Measurements from ENCODE around the gene SUN2.

Gene SUN2

GRCh38 chr22:38715176-38715764 lies 40.5 kb downstream of the SUN2 start:
- DNase-seq, result no peak

- DNase-seq, result no peak
Observed at GRCh38 chr22:38713921-38714320, 41.9 kb downstream of the SUN2 start.

- no peak for DNase-seq
Observed at GRCh38 chr22:38712486-38713207, 43.2 kb downstream of the SUN2 start.

- DNase-seq, result no peak
Observed at GRCh38 chr22:38710866-38711265, 44.9 kb downstream of the SUN2 start.

- no peak for DNase-seq
Observed at GRCh38 chr22:38710351-38710750, 45.4 kb downstream of the SUN2 start.

GRCh38 chr22:38709306-38709705 lies 46.5 kb downstream of the SUN2 start:
- no peak for DNase-seq

GRCh38 chr22:38707984-38708383 lies 47.8 kb downstream of the SUN2 start:
- no peak for DNase-seq

GRCh38 chr22:38707346-38707745 lies 48.5 kb downstream of the SUN2 start:
- no peak for DNase-seq

- no peak for DNase-seq
Observed at GRCh38 chr22:38706901-38707195, 49.0 kb downstream of the SUN2 start.

GRCh38 chr22:38706101-38706900 lies 49.5 kb downstream of the SUN2 start:
- peak; percentile 60 for DNase-seq

- DNase-seq, result peak; percentile 100
Observed at GRCh38 chr22:38705235-38706100, 50.3 kb downstream of the SUN2 start, which contains the start of gene GTPBP1. Gene GTPBP1 (plus strand): TSS chr22:38705944. CDS start chr22:38705956, 12 bp downstream.

- no peak for DNase-seq
Observed at GRCh38 chr22:38704654-38705234, 51.1 kb downstream of the SUN2 start.

- DNase-seq, result peak; percentile 94
Observed at GRCh38 chr22:38700789-38701628, 54.8 kb downstream of the SUN2 start, which contains the start of gene JOSD1. Gene JOSD1 (minus strand): TSS chr22:38700943. CDS start chr22:38699987, 956 bp downstream.

GRCh38 chr22:38700270-38700788 lies 55.5 kb downstream of the SUN2 start:
- no peak for DNase-seq

GRCh38 chr22:38699784-38700183 lies 56.0 kb downstream of the SUN2 start:
- no peak for DNase-seq

- no peak for DNase-seq
Observed at GRCh38 chr22:38699143-38699542, 56.7 kb downstream of the SUN2 start.

GRCh38 chr22:38698407-38699094 lies 57.2 kb downstream of the SUN2 start:
- DNase-seq, result no peak

GRCh38 chr22:38697425-38698089 lies 58.2 kb downstream of the SUN2 start:
- no peak for DNase-seq

GRCh38 chr22:38696606-38697424 lies 59.0 kb downstream of the SUN2 start:
- DNase-seq, result no peak

All from islet precursor cell (in vitro differentiated cells).